CD4-positive, alpha-beta T cell (primary cell): ENCODE results near the gene CNNM3. TPM values are rescaled to one million over a fixed set of nuclear protein-coding genes. Genes with fewer than 3 reads are reported as not detected.

Source experiments
- ATAC-seq: fragments of 200-7000 bp; cut with Tn5 transposase; one replicate; pipeline ENCODE4 v1.10.0; 2022; ENCODE audit warnings: mild to moderate bottlenecking; ENCODE audit not compliant: poor library complexity
- CTCF ChIA-PET: fragments of 350-600 bp; sonication (Branson Sonifier 250); formaldehyde crosslinking; loops from one replicate; lab custom pipeline; 2021; ENCODE audit warnings: antibody characterized with exemption, inconsistent platforms; lab: Charles Lee
- POLR2A ChIA-PET: fragments of 350-600 bp; sonication (Branson Sonifier 250); formaldehyde crosslinking; loops from one replicate; lab custom pipeline; 2021; ENCODE audit warnings: antibody characterized with exemption, inconsistent platforms; lab: Charles Lee
- DNase-seq, 14 experiments: peaks; one replicate each; pipeline ENCODE4 v3.0.0-alpha.2; 2013 to 2020; ENCODE audit warnings: mixed read lengths in 2 of 14
- H3K27ac ChIP-seq, 2 donors: one replicate each; pipeline versions ENCODE4 v1.5.1 to v1.7.0; 2013; ENCODE audit warnings: low read length in 2 of 2, low read depth in 1 of 2, mild to moderate bottlenecking in 1 of 2
- H3K27me3 ChIP-seq, 2 experiments: 1 replicate in 1 of 2; 2 replicates in 1 of 2; pipeline versions ENCODE4 v1.6.1 to v1.7.0; 2013; ENCODE audit warnings: low read length in 2 of 2, control low read depth in 1 of 2, mild to moderate bottlenecking in 1 of 2, moderate library complexity in 1 of 2; ENCODE audit not compliant: insufficient read depth in 2 of 2, control insufficient read depth in 1 of 2
- H3K36me3 ChIP-seq: one replicate; pipeline ENCODE4 v1.6.1; 2013; ENCODE audit warnings: low read length, control low read depth; ENCODE audit not compliant: insufficient read depth
- H3K4me1 ChIP-seq: one replicate; pipeline ENCODE4 v1.6.1; 2013; ENCODE audit warnings: low read length, control low read depth; ENCODE audit not compliant: insufficient read depth
- H3K4me3 ChIP-seq: one replicate; pipeline ENCODE4 v1.5.1; 2013; ENCODE audit warnings: mild to moderate bottlenecking, low read length, moderate library complexity
- H3K9me3 ChIP-seq, 2 experiments: 1 replicate in 1 of 2; 2 replicates in 1 of 2; pipeline versions ENCODE4 v1.6.1 to v1.7.0; 2013; ENCODE audit warnings: low read length in 2 of 2, mild to moderate bottlenecking in 2 of 2, control low read depth in 1 of 2, moderate library complexity in 1 of 2; ENCODE audit not compliant: control insufficient read depth in 1 of 2, insufficient read depth in 1 of 2
- H3K27ac Mint-ChIP-seq: one replicate; pipeline ENCODE4 v1.8.0; 2020; ENCODE audit warnings: mixed read lengths
- H3K27me3 Mint-ChIP-seq: one replicate; pipeline ENCODE4 v1.8.0; 2021; ENCODE audit warnings: mixed read lengths
- H3K36me3 Mint-ChIP-seq: one replicate; pipeline ENCODE4 v1.8.0; 2021; ENCODE audit warnings: low read depth, mixed read lengths
- H3K4me1 Mint-ChIP-seq: one replicate; pipeline ENCODE4 v1.8.0; 2021; ENCODE audit warnings: low read depth, mixed read lengths
- H3K4me3 Mint-ChIP-seq: one replicate; pipeline ENCODE4 v1.8.0; 2020; ENCODE audit warnings: mild to moderate bottlenecking, mixed read lengths
- H3K9me3 Mint-ChIP-seq: one replicate; pipeline ENCODE4 v1.8.0; 2020; ENCODE audit warnings: mixed read lengths
- intact Hi-C, 2 experiments: fragments of 100-400 bp; cut with DNase I in 1 of 2; cut with micrococcal nuclease in 1 of 2; formaldehyde crosslinking; loops; one replicate each; pipeline versions ENCODE4 v1.15.1 to v1.9.0; 2023 to 2025; cut with DNase I, micrococcal nuclease
- total RNA-seq, 174 experiments: library from RNA in 2 of 174; stranded (reverse) in 2 of 174; gene quantifications; one replicate each; pipeline ENCODE4 v1.2.3 and lab custom pipeline; 2021 to 2026
- TF ChIP-seq, protein P1 (sequence below): fragments of 200-600 bp; IDR thresholded peaks from one replicate; pipeline ENCODE4 v1.8.0; 2022; ENCODE audit warnings: antibody characterized with exemption, mild to moderate bottlenecking

CNNM3 gene
- total RNA-seq, 2 experiments from 2014 or later: 48.7 to 53.5 TPM

DNA sequence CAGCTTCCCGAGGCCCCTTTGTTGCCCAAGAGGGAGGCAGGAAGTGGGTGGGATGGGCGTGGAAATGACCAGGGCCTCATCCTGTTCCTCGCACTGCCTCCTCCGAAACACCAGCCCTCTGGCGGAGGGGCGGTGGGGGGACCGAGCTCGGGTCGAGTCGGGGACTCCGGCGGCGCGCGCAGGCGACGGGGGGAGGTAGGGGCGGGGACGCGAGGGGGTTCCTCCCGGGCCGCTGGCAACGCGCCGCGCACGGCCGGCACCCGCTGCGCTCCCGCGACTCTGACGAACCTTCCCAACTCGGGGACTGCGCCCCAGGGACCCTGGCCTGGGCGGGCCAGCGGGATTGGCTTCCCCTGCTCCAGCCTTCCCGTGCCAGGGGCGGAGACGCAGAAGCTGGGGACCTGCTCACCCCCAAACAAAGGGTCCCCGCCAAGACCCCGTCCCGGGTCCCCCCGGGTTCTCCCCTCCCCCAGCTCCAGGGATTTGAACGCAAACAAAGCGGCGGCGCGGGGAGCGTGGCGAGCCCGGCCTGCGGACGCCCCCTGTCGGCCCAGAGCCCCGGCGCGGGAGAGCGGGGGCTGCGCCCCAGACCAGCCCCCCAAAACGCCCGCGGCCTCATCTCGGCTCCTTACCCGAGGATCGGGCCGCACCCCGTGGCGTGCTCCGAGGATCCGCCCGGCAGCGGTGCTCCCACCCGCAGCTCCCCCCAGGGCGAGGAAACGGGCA is 52.6 kb downstream of the CNNM3 start:
- Mint-ChIP-seq H3K27me3 (no peaks in the 10 kb centered on the region), H3K9me3 (no peaks in the 10 kb centered on the region), H3K27ac (peak overlapping the region; percentile 85), H3K36me3 (peaks cover 45% of the 10 kb centered on the region), H3K4me1 (peaks cover 49% of the 10 kb centered on the region), H3K4me3 (peak overlapping the region; percentile 92)
- intact Hi-C loops: loop anchor here in 1 of 2 experiments (2.0 kb wide), 1 partner anchor 80 kb away; no protein-coding TSS in a partner anchor
- ChIA-PET CTCF (interaction anchor here (0.6 to 3.9 kb wide), 7 partner anchors 11 to 234 kb away, joined by 3 to 47 read pairs (median 5); partner anchors contain the start of gene ANKRD39), POLR2A (interaction anchor here (0.6 to 3.4 kb wide), 17 partner anchors 8 to 244 kb away, joined by 3 to 44 read pairs (median 5); partner anchors contain the start of genes ANKRD36, ANKRD39 and CNNM3)
- Histone ChIP-seq H3K27ac (peak overlapping the region; percentile 66 to 69), H3K9me3 (no peaks in the 10 kb centered on the region), H3K36me3 (peaks cover 38% of the 10 kb centered on the region), H3K4me1 (peaks cover 55% of the 10 kb centered on the region), H3K4me3 (peak overlapping the region; percentile 80), H3K27me3 (no peaks in the 10 kb centered on the region)
- ATAC-seq (peak; percentile 24), DNase-seq (peak; percentile 25 to 78 (median 55))
- TF ChIP-seq, protein P1, sequence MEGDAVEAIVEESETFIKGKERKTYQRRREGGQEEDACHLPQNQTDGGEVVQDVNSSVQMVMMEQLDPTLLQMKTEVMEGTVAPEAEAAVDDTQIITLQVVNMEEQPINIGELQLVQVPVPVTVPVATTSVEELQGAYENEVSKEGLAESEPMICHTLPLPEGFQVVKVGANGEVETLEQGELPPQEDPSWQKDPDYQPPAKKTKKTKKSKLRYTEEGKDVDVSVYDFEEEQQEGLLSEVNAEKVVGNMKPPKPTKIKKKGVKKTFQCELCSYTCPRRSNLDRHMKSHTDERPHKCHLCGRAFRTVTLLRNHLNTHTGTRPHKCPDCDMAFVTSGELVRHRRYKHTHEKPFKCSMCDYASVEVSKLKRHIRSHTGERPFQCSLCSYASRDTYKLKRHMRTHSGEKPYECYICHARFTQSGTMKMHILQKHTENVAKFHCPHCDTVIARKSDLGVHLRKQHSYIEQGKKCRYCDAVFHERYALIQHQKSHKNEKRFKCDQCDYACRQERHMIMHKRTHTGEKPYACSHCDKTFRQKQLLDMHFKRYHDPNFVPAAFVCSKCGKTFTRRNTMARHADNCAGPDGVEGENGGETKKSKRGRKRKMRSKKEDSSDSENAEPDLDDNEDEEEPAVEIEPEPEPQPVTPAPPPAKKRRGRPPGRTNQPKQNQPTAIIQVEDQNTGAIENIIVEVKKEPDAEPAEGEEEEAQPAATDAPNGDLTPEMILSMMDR: peak; percentile 72

DNA sequence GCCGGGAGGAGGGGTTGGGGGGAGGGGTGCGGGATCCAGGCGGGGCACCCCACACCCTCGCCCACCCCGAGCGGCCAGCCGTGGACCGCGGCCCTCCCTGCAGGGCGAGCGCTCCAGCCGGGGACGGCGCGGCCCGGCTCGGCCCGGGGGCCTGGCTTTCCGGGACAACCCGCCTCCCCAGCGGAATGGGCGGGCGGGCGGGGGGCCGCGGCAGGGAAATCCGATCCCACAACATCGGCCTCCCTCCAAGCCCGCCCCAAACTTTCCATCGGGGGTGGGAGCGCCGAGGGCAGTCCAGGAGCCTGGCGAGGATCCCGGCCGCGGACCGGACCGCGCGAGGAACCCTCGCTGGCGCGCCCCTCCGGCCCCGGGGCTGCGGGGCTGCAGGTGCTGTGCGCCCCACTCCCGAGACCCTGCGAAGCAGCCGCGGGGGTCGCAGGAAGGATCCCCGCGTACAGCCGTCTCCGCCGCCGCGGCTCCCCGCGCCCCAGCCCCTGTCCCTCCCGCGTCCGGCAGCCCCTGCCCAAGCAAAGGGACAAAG is 53.3 kb downstream of the CNNM3 start:
- intact Hi-C loops: loop anchor here in 1 of 2 experiments (2.0 kb wide), 1 partner anchor 79 kb away; no protein-coding TSS in a partner anchor
- Histone ChIP-seq H3K9me3 (no peaks in the 10 kb centered on the region), H3K27me3 (no peaks in the 10 kb centered on the region), H3K4me3 (peak overlapping the region; percentile 80), H3K4me1 (peaks cover 61% of the 10 kb centered on the region), H3K27ac (peak overlapping the region in 1 of 2 donors; percentile 69), H3K36me3 (peaks cover 32% of the 10 kb centered on the region)
- no peak overlapping the region for H3K4me3 Mint-ChIP-seq
- ChIA-PET POLR2A (interaction anchor here (0.9 to 3.4 kb wide), 13 partner anchors 9 to 244 kb away, joined by 3 to 44 read pairs (median 5); partner anchors contain the start of genes ANKRD36, ANKRD39 and CNNM3), CTCF (interaction anchor here (1.6 to 3.9 kb wide), 4 partner anchors 11 to 243 kb away, joined by 4 to 47 read pairs (median 6); partner anchors contain the start of gene ANKRD39)
- no peak overlapping the region for H3K27ac Mint-ChIP-seq
- ATAC-seq (no peak), DNase-seq (no peak)
- no peaks in the 10 kb centered on the region for H3K9me3 Mint-ChIP-seq
- peaks cover 41% of the 10 kb centered on the region for H3K36me3 Mint-ChIP-seq
- peaks cover 54% of the 10 kb centered on the region for H3K4me1 Mint-ChIP-seq
- TF ChIP-seq, protein P1: no peak
- no peaks in the 10 kb centered on the region for H3K27me3 Mint-ChIP-seq

DNA sequence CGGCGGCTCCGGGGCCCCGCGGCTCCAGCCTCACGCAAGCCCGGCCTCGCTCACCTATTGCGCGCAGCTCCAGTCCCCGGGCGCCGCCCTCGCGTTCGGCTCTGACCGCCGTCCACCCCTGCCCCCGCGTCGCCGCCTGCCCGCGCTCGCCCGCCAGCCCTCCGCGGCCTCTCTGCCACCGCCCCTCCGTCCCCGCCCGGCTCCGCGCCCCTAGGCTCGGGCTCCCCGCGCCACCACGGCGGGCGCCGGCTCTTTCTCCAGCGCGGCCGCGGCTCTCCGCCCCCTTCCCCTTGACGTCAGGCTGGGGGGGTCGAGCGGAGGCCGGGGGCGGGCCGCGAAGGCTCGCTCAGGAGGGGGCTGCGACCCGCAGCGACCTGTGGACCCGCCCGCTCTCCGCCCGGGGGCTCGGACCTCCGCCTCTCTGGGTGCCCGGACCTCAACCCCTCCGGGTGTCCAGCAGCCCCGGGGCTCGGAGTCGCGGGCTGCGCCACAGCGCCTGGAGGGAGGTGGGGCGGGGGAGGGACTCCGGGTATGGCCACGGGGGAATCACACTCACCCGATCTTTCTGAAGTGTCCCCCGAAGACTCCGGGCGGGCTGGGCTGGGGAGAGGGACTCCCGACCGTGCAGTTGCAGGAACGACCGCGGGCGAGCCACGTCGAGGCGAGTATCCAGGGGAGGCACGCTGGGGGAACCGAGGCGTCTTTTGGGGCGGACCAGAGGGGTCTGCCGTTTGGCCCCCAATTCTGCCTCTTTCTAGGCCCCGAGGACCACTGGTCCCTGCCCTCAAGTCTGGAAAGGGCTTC is 54.0 kb downstream of the CNNM3 start, which contains the start of gene SEMA4C:
SEMA4C (minus strand) TSS at position 259 of the 804 bp plus-strand sequence. CDS start 2,194 bp downstream, outside the sequence.
- peak; percentile 43 to 83 (median 63) for DNase-seq
- H3K27me3 ChIP-seq: no peaks in the 10 kb centered on the region
- H3K36me3 ChIP-seq: peaks cover 25% of the 10 kb centered on the region
- peak within 1 kb of the TSS; percentile 67 to 69 for H3K27ac ChIP-seq
- H3K4me3 Mint-ChIP-seq: peak within 1 kb of the TSS; percentile 97
- peak within 1 kb of the TSS; percentile 97 for H3K27ac Mint-ChIP-seq
- intact Hi-C loops: loop anchor here (2.0 to 5.0 kb wide), 2 partner anchors 79 to 92 kb away; no protein-coding TSS in a partner anchor
- peak; percentile 48 for ATAC-seq
- H3K4me3 ChIP-seq: peak within 1 kb of the TSS; percentile 80
- no peaks in the 10 kb centered on the region for H3K9me3 Mint-ChIP-seq
- no peaks in the 10 kb centered on the region for H3K9me3 ChIP-seq
- H3K27me3 Mint-ChIP-seq: no peaks in the 10 kb centered on the region
- POLR2A ChIA-PET: interaction anchor here (0.7 to 3.4 kb wide), 17 partner anchors 10 to 93 kb away, joined by 3 to 44 read pairs (median 8); partner anchors contain the start of genes ANKRD39 and CNNM3
- H3K36me3 Mint-ChIP-seq: peaks cover 36% of the 10 kb centered on the region
- CTCF ChIA-PET: interaction anchor here (1.0 to 3.9 kb wide), 6 partner anchors 9 to 242 kb away, joined by 4 to 47 read pairs (median 4); partner anchors contain the start of gene ANKRD39
- peaks cover 61% of the 10 kb centered on the region for H3K4me1 Mint-ChIP-seq
- H3K4me1 ChIP-seq: peaks cover 65% of the 10 kb centered on the region
- TF ChIP-seq, protein P1: no peak
